ENCODE data around the gene LMO2. TPM values are rescaled to one million over a fixed set of nuclear protein-coding genes. Genes with fewer than 3 reads are reported as not detected.

Gene LMO2
- total RNA-seq, 3 donors from 2014 or later (not counting 1 experiment from before 2014, with no cell fraction given): 2.8 to 9.6 (median 5.6) TPM

DNA sequence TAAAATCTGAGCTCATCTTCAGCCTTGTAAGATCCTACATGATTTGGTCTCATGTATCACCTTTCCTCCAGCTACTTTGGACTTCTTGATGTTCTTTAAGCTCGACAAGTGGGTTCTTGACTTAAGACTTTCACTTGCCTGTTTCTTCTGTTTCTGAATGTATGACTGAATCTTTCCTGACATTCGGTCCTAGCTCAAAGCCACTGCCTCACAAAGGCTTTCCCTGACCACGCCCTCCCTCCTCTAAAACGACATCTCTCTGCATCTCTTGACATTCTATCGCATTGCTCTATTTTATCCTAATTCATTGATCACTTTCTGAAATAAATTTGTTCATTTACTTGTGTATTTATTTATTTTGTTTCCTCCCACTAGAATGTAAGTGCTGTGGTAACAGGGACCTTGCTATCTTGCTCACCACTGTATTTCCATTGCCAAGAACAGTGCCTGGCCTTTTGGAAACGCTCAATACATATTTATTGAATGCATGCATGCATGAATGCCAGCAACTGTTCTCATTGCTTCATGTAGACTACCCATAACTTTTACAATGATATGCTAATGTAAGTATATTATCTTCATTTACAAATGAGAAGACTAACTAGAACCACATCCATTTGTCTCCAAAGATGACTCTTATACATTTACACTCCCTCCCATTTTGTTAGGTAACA lies 43.0 kb downstream of the LMO2 start:
- TF ChIP-seq, protein P1, sequence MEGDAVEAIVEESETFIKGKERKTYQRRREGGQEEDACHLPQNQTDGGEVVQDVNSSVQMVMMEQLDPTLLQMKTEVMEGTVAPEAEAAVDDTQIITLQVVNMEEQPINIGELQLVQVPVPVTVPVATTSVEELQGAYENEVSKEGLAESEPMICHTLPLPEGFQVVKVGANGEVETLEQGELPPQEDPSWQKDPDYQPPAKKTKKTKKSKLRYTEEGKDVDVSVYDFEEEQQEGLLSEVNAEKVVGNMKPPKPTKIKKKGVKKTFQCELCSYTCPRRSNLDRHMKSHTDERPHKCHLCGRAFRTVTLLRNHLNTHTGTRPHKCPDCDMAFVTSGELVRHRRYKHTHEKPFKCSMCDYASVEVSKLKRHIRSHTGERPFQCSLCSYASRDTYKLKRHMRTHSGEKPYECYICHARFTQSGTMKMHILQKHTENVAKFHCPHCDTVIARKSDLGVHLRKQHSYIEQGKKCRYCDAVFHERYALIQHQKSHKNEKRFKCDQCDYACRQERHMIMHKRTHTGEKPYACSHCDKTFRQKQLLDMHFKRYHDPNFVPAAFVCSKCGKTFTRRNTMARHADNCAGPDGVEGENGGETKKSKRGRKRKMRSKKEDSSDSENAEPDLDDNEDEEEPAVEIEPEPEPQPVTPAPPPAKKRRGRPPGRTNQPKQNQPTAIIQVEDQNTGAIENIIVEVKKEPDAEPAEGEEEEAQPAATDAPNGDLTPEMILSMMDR (IDR thresholded peaks at IDR 0.05): no peak
- H3K36me3 ChIP-seq (ENCODE audit: control insufficient read depth, insufficient read depth, low read length): no peaks in the 10 kb centered on the region
- no peak overlapping the region for H3K4me3 ChIP-seq (ENCODE audit: low read length)
- ATAC-seq: no peak
- no peak for DNase-seq
- H3K9me3 ChIP-seq (ENCODE audit: control insufficient read depth, insufficient read depth, low read length): no peaks in the 10 kb centered on the region
- no peak overlapping the region for H3K4me3 Mint-ChIP-seq
- H3K27ac Mint-ChIP-seq: no peak overlapping the region
- no peaks in the 10 kb centered on the region for H3K27me3 ChIP-seq (ENCODE audit: control insufficient read depth, insufficient read depth, low read length)
- H3K9me3 Mint-ChIP-seq: no peaks in the 10 kb centered on the region
- H3K27me3 Mint-ChIP-seq (ENCODE audit: low read depth in 2 of 2): peaks cover 23 to 44% of the 10 kb centered on the region in 2 donors
- no peaks in the 10 kb centered on the region for H3K36me3 Mint-ChIP-seq
- H3K27ac ChIP-seq (ENCODE audit: low read length): no peak overlapping the region
- WGBS (ENCODE audit: insufficient coverage): 92% methylated on average over 6 of the region's 6 CpGs
- no peaks in the 10 kb centered on the region for H3K4me1 ChIP-seq (ENCODE audit: control insufficient read depth, insufficient read depth, low read length)
- intact Hi-C loops (cut with micrococcal nuclease): no loop called here
- H3K4me1 Mint-ChIP-seq: no peaks in the 10 kb centered on the region

DNA sequence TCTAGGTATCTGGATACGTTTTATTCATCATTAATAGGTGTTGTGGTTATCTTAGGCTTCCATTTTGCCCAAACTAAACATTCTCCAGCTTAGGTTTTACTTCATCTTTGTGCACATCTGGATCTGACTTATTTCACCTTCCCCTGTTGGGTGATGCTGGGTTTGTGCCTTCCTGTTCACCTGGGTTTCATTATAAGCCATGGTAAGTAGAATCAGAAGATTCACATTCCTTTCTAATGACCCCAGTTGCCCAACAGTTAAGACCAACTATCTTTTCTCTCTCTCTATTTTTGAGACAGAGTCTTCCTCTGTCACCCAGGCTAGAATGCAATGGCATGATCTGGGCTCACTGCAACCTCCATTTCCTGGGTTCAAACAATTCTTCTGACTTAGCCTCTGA lies 44.6 kb downstream of the LMO2 start:
- H3K36me3 Mint-ChIP-seq: no peaks in the 10 kb centered on the region
- 67% methylated on average over 1 of the region's 1 CpG for WGBS (ENCODE audit: insufficient coverage)
- no peak for DNase-seq

DNA sequence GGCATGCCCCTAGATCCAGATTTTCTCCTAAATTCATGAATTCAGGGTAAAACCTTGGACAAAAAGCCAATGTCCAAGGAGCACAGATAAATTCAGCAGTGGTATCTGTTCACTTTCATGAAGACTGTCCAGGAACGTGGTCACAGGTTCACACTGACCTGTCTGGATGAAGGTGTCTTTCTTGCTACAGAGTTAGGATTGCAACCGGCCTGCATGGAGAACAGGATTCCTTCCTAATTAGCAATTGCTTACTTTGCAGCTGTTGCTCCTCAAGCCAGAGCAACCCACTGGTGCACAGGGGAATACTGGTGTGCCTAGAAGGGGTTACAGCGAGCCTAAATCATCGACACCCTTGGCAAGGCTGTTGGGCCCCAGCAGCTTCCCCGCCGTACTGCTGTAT lies 47.6 kb downstream of the LMO2 start:
- TF ChIP-seq, protein P1 (IDR thresholded peaks at IDR 0.05): no peak
- no peak overlapping the region for H3K27ac Mint-ChIP-seq
- H3K9me3 Mint-ChIP-seq: no peaks in the 10 kb centered on the region
- no peak for ATAC-seq
- Histone ChIP-seq H3K4me3 (ENCODE audit: low read length) (no peak overlapping the region), H3K27ac (ENCODE audit: low read length) (no peak overlapping the region), H3K4me1 (ENCODE audit: control insufficient read depth, insufficient read depth, low read length) (no peaks in the 10 kb centered on the region), H3K9me3 (ENCODE audit: control insufficient read depth, insufficient read depth, low read length) (no peaks in the 10 kb centered on the region), H3K36me3 (ENCODE audit: control insufficient read depth, insufficient read depth, low read length) (no peaks in the 10 kb centered on the region), H3K27me3 (ENCODE audit: control insufficient read depth, insufficient read depth, low read length) (no peaks in the 10 kb centered on the region)
- no peaks in the 10 kb centered on the region for H3K4me1 Mint-ChIP-seq
- H3K27me3 Mint-ChIP-seq (ENCODE audit: low read depth in 2 of 2): peaks cover 21 to 60% of the 10 kb centered on the region in 2 donors
- no peaks in the 10 kb centered on the region for H3K36me3 Mint-ChIP-seq
- no peak for DNase-seq
- 95% methylated on average over 6 of the region's 6 CpGs for WGBS (ENCODE audit: insufficient coverage)
- H3K4me3 Mint-ChIP-seq: no peak overlapping the region
- intact Hi-C loops (cut with micrococcal nuclease): no loop called here

More for the DNA sequence above, 44.6 kb downstream of the LMO2 start:
- TF ChIP-seq, protein P1 (IDR thresholded peaks at IDR 0.05): no peak
- Histone ChIP-seq H3K27me3 (ENCODE audit: control insufficient read depth, insufficient read depth, low read length) (no peaks in the 10 kb centered on the region), H3K4me1 (ENCODE audit: control insufficient read depth, insufficient read depth, low read length) (no peaks in the 10 kb centered on the region), H3K36me3 (ENCODE audit: control insufficient read depth, insufficient read depth, low read length) (no peaks in the 10 kb centered on the region), H3K27ac (ENCODE audit: low read length) (no peak overlapping the region), H3K9me3 (ENCODE audit: control insufficient read depth, insufficient read depth, low read length) (no peaks in the 10 kb centered on the region), H3K4me3 (ENCODE audit: low read length) (no peak overlapping the region)
- Mint-ChIP-seq H3K27ac (no peak overlapping the region), H3K27me3 (ENCODE audit: low read depth in 2 of 2) (peaks cover 17 to 45% of the 10 kb centered on the region in 2 donors), H3K9me3 (no peaks in the 10 kb centered on the region), H3K4me3 (no peak overlapping the region), H3K4me1 (no peaks in the 10 kb centered on the region)
- no peak for ATAC-seq
- intact Hi-C loops (cut with micrococcal nuclease): no loop called here

DNA sequence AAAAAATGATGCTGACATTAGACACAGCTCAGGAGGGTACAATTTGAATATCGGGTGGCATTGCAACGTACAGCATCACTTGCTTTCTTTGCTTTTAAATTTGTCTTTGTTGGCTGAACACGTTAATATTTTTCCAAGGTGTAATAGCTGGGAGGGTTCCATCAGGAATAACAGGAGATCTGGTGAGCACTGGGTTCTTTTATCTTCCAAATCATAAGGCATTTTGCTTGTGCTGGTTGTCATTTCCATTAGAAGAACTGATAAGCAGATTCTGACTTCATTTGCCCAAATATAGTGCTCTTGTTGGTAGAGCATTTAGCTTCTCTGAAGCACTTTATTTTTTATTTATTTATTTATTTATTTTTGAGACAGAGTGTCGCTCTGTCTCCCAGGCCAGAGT lies 48.9 kb downstream of the LMO2 start:
- no peak overlapping the region for H3K27ac ChIP-seq (ENCODE audit: low read length)
- Mint-ChIP-seq H3K4me3 (no peak overlapping the region), H3K36me3 (no peaks in the 10 kb centered on the region), H3K9me3 (no peaks in the 10 kb centered on the region), H3K27me3 (ENCODE audit: low read depth in 2 of 2) (peaks cover 16 to 59% of the 10 kb centered on the region in 2 donors), H3K27ac (no peak overlapping the region), H3K4me1 (no peaks in the 10 kb centered on the region)
- H3K4me3 ChIP-seq (ENCODE audit: low read length): no peak overlapping the region
- TF ChIP-seq, protein P1 (IDR thresholded peaks at IDR 0.05): no peak
- H3K27me3 ChIP-seq (ENCODE audit: control insufficient read depth, insufficient read depth, low read length): no peaks in the 10 kb centered on the region
- ATAC-seq (no peak), DNase-seq (no peak)
- H3K9me3 ChIP-seq (ENCODE audit: control insufficient read depth, insufficient read depth, low read length): no peaks in the 10 kb centered on the region
- 83% methylated on average over 4 of the region's 4 CpGs for WGBS (ENCODE audit: insufficient coverage)
- intact Hi-C loops (cut with micrococcal nuclease): no loop called here
- no peaks in the 10 kb centered on the region for H3K36me3 ChIP-seq (ENCODE audit: control insufficient read depth, insufficient read depth, low read length)
- no peaks in the 10 kb centered on the region for H3K4me1 ChIP-seq (ENCODE audit: control insufficient read depth, insufficient read depth, low read length)

Data from natural killer cell (primary cell).